ENCODE results near the gene ITM2B.

DNA sequence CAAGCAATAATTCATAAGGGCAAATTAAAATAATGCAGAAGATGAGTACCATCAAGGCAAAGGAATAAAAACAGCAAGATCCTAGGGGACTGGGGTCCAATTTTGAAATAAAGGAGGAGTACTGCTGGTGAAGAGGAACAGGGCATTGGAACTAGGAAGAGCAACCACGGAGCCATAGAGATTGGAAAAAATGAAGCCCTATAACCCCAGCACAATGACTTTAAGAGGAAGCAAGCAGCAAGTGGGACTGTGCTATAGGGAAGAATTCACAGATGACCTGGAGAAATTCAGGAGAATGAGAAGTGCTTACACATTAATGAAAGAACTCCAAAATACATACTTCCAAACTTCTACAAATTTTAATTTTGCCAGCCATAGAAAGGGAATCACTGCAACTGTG, 44.9 kb upstream of the ITM2B start:
- no peak for TF ChIP-seq POLR2A (IDR thresholded peaks at IDR 0.05)
- TF ChIP-seq, protein P1, sequence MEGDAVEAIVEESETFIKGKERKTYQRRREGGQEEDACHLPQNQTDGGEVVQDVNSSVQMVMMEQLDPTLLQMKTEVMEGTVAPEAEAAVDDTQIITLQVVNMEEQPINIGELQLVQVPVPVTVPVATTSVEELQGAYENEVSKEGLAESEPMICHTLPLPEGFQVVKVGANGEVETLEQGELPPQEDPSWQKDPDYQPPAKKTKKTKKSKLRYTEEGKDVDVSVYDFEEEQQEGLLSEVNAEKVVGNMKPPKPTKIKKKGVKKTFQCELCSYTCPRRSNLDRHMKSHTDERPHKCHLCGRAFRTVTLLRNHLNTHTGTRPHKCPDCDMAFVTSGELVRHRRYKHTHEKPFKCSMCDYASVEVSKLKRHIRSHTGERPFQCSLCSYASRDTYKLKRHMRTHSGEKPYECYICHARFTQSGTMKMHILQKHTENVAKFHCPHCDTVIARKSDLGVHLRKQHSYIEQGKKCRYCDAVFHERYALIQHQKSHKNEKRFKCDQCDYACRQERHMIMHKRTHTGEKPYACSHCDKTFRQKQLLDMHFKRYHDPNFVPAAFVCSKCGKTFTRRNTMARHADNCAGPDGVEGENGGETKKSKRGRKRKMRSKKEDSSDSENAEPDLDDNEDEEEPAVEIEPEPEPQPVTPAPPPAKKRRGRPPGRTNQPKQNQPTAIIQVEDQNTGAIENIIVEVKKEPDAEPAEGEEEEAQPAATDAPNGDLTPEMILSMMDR (IDR thresholded peaks at IDR 0.05): no peak
